RWPE2 (cell line): ENCODE measurements around the gene SKI.

Source experiments
- ATAC-seq: fragments of 200-7000 bp; cut with Tn5 transposase; 3 replicates; pipeline ENCODE4 v1.9.1; 2021; ENCODE audit warnings: low read depth
- DNase-seq: peaks from one replicate; pipeline ENCODE4 v3.0.0-alpha.2; 2020; ENCODE audit warnings: low spot score
- H3K27ac ChIP-seq: fragments of 450-650 bp; 2 replicates; pipeline ENCODE4 v1.5.1; 2017; ENCODE audit warnings: mild to moderate bottlenecking; ENCODE audit not compliant: poor library complexity, severe bottlenecking
- H3K27me3 ChIP-seq: fragments of 250-450 bp; sonication (Bioruptor Pico); 2 replicates; pipeline ENCODE4 v1.5.1; 2021; ENCODE audit warnings: mild to moderate bottlenecking, moderate library complexity; ENCODE audit not compliant: insufficient read depth, poor library complexity, severe bottlenecking
- H3K36me3 ChIP-seq: fragments of 250-450 bp; sonication (Bioruptor Pico); 2 replicates; pipeline ENCODE4 v1.5.1; 2020; ENCODE audit warnings: low read depth, mild to moderate bottlenecking, moderate library complexity
- H3K4me1 ChIP-seq: fragments of 250-450 bp; sonication (Bioruptor Pico); 2 replicates; pipeline ENCODE4 v1.5.1; 2021; ENCODE audit warnings: mild to moderate bottlenecking, moderate library complexity; ENCODE audit not compliant: insufficient read depth, poor library complexity, severe bottlenecking
- H3K4me3 ChIP-seq: fragments of 250-450 bp; sonication (Bioruptor Pico); 2 replicates; pipeline ENCODE4 v1.5.1; 2021; ENCODE audit warnings: mild to moderate bottlenecking, moderate library complexity; ENCODE audit not compliant: severe bottlenecking
- H3K9me3 ChIP-seq: fragments of 250-450 bp; sonication (Bioruptor Pico); 2 replicates; pipeline ENCODE4 v1.5.1; 2021; ENCODE audit warnings: mild to moderate bottlenecking, moderate library complexity; ENCODE audit not compliant: severe bottlenecking
- CTCF ChIP-seq: fragments of 450-650 bp; IDR thresholded peaks from one replicate; pipeline ENCODE4 v1.5.1; 2017; ENCODE audit warnings: mild to moderate bottlenecking, moderate library complexity; ENCODE audit not compliant: poor library complexity, severe bottlenecking

The SKI gene

DNA sequence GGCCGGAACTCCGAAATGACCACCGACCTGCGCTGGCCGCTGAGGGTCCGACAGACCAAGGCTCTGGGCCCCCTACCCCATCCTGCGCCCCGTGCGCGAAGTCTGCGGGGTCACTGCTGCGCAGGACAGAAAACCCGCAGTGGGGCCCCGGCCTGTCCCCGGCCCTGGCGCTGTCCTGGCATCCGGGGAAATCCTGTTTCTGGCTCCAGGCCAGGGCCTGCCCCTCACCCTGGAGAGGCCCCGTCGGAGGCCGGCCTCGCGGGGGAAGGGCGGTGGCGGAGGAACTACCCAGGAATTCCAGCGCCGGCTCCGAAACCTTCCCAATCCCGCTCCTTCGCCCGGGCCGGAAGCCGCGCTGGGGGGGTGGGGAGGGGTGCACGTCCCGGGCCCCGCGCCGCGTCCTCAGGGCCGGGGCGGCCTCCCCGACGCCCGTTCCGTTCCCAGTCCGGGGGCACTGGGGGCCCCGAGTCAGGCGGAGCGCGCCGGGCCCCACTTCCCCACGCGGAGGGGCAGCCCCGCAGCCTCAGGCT is 86.2 kb downstream of the SKI start:
- Histone ChIP-seq H3K4me3 (peak overlapping the region; percentile 36), H3K36me3 (no peaks in the 10 kb centered on the region), H3K27ac (peak overlapping the region; percentile 71), H3K9me3 (no peaks in the 10 kb centered on the region), H3K4me1 (no peaks in the 10 kb centered on the region), H3K27me3 (no peaks in the 10 kb centered on the region)
- DNase-seq (no peak), ATAC-seq (peak; percentile 30)
- no peak for TF ChIP-seq CTCF

DNA sequence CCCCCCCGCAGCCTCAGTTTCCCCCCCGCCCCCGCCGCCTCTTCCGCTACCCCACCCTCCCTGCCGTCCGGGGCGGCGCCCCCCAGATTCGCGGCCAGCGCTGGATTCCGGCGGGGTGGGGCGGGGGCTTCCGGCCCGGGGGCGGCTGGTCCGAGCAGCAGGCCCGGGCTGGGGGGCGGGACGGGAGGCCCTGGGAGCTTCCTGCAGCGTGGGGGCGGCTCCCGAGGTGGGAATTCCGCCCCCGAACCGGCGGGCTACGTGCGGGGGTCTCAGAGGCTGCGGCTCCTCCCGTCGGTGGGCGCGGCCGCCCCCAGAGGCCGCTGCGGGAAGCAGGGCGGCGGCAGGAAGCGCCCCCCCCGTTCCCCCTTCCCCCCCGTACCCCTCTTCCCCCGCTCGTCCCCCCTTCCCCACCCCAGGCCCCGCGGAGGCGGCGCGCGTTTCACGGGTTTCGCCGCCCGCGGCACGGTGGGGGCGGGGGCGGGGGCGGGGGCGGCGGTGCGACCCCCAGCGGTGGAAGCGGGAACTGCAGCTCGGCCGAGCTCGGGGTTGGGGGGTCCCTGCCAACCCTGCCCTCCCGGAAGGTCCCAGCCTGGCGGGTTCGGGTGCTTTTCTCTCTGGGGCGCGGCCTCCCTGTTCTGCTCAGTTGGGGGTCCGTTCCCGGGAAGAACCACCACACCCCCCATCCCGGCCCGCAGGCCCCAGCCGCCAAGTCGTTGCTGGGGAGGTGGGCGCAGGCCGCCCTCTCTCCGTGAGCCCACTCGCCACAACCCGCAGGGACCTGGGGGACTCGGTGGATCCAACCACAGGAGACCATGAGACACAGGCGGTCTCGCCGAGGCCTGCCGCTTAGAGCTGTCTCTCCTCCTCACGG is 86.9 kb downstream of the SKI start:
- no peaks in the 10 kb centered on the region for H3K27me3 ChIP-seq
- peak; percentile 93 for TF ChIP-seq CTCF
- peak overlapping the region; percentile 71 for H3K27ac ChIP-seq
- DNase-seq (no peak), ATAC-seq (peak; percentile 16; the same call in 2 of the 3 replicates)
- H3K9me3 ChIP-seq, result no peaks in the 10 kb centered on the region
- H3K4me3 ChIP-seq, result peak overlapping the region; percentile 36
- H3K4me1 ChIP-seq, result no peaks in the 10 kb centered on the region
- no peaks in the 10 kb centered on the region for H3K36me3 ChIP-seq

GRCh38 chr1:2315674-2316450 is 87.7 kb downstream of the SKI start:
- H3K27me3 ChIP-seq, result no peaks in the 10 kb centered on the region
- no peaks in the 10 kb centered on the region for H3K4me1 ChIP-seq
- H3K9me3 ChIP-seq, result no peaks in the 10 kb centered on the region
- no peak for TF ChIP-seq CTCF
- DNase-seq (no peak), ATAC-seq (no peak)
- H3K27ac ChIP-seq, result peak overlapping the region; percentile 71
- no peaks in the 10 kb centered on the region for H3K36me3 ChIP-seq
- no peak overlapping the region for H3K4me3 ChIP-seq

- ATAC-seq (peak; percentile 11; the same call in 2 of the 3 replicates), DNase-seq (no peak)
- H3K36me3 ChIP-seq, result no peaks in the 10 kb centered on the region
- H3K27me3 ChIP-seq, result no peaks in the 10 kb centered on the region
- H3K27ac ChIP-seq, result peak overlapping the region; percentile 71
- H3K9me3 ChIP-seq, result no peaks in the 10 kb centered on the region
- no peak overlapping the region for H3K4me3 ChIP-seq
- no peak for TF ChIP-seq CTCF
- no peaks in the 10 kb centered on the region for H3K4me1 ChIP-seq
These were observed 88.4 kb downstream of the SKI start for GRCh38 chr1:2316451-2316961.
